Erythroblast (primary cell): Measurements from ENCODE around the gene ATP6V0E1.

Source experiments
- GATA1 ChIP-seq: IDR thresholded peaks from 2 replicates; pipeline ENCODE4 v1.6.1; 2011; ENCODE audit warnings: low read depth, mild to moderate bottlenecking, control low read depth, low read length, moderate library complexity
- POLR2A ChIP-seq: IDR thresholded peaks from 2 replicates; pipeline ENCODE4 v1.6.1; 2011; ENCODE audit warnings: mild to moderate bottlenecking, low read length

DNA sequence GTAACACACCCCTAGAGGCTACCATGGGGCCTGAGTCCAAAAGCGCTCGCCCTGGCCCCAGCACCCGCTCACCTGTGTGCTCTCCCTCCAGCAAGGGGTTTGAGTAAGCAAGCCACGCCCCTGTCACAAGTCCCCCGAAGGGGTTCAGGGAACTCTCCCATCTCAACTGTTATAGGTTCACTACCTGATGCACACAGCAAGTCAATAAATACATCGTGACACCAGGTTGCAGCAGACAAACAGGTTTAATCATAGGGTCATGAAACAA, 64.2 kb downstream of the ATP6V0E1 start:
- TF ChIP-seq POLR2A (no peak), GATA1 (no peak)
